Hematopoietic multipotent progenitor cell treated with erythropoietin and hydrocortisone succinate and interleukin-3 and kit ligand, for 17 days (in vitro differentiated cells): Measurements from ENCODE around the gene CAPN5.
"Not testable (repeated sequence)": the region's sequence is repeated elsewhere in the genome, so short reads cannot be mapped to it uniquely, and the experiment has no call there.

Experiments
- DNase-seq: peaks from one replicate; pipeline ENCODE4 v3.0.0-alpha.2; 2015; ENCODE audit warnings: low spot score

Gene CAPN5

DNA sequence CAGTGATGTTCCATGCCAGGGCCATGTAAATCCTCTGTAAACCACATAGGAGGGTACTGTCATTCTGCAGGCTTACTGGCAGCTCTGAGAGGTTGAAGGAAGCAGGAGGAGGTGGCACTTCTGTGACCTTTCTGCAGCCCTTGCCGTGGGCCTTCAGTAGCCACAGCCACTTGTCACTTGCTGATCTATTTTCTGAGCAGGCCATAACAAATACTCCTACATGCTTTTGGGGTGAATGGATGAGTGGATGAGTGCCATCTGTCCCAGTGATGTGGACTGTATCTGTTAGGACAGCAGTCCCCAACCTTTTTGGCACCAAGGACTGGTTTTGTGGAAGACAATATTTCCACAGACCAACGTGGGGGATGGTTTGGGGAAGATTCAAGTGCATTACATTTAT, 22.4 kb upstream of the CAPN5 start:
- no peak for DNase-seq

DNA sequence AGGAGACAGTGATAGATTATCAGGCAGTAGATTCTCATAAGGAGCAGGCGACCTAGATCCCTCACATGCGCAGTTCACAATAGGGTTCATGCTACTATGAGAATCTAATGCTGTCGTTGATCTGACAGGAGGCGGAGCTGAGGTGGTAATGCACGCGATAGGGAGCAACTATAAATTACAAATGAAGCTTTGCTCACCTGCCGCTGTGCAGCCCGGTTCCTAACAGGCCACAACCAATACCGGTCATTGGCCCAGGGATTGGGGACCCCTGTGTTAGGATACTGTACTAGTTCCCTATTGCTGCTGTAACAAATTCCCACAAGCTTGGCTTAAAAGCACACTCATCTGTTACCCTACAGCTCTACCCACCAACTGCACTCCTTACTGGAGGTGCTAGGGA, 21.9 kb upstream of the CAPN5 start:
- DNase-seq, result no peak

DNA sequence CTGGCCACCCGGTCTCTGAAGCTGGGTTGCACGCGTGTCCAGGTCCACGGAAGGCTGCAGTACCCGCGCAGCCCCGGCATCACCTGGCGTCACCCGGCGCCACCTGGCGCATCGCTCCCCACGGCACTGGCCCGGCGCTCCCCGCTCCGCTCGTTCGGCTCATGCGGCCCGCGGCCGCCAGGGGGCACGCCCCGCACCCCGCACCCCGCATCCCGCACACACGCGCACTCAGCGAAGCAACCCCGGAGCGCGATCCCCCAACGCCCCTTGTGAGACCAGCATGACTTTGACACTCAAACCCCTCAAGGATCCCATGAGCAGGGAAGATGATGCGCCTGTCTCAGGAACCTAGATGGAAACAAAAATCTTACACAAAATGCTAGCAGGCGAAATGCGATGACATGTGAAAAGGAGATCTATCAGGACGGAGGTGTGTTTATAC, 20.7 kb upstream of the CAPN5 start:
- DNase-seq, result peak; percentile 78

DNA sequence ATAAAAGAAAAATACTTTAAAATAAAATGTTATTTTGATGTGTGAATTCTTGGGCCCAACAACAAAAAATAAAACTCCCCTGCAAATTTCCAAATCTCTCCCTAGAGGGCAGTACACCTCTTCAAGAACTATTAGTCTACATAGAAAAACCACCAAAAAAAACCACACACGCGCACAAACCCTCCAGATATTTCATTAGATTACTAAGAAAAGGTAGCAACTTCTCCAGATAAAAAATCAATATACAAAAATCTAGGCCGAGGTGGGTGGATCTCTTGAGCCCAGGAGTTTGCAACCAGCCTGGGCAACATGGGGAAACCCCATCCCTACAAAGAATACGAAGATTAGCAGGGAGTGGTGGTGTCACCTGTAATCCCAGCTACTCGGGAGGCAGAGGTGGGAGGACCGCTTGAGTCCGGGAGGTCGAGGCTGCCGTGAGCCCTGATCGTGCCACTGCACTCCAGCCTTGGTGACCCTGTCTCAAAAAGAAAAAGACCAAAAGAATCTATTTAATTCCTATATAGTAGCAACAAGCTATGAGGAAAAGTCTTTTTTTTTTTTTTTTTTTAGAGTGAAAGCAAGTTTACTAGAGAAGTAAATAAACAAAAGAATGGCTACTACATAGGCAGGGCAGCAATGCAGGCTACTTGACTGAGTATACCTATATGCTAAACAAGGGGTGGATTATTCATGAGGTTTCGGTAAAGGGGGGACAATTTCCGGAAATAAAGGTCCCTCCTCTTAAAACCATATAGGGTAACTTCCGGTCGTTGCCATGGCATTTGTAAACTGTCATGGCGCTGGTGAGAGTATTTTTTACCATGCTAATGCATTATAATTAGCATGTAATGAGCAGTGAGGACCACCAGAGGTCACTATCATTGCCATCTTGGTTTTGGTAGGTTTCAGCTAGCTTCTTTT, 19.5 kb upstream of the CAPN5 start:
- peak; percentile 98 for DNase-seq

DNA sequence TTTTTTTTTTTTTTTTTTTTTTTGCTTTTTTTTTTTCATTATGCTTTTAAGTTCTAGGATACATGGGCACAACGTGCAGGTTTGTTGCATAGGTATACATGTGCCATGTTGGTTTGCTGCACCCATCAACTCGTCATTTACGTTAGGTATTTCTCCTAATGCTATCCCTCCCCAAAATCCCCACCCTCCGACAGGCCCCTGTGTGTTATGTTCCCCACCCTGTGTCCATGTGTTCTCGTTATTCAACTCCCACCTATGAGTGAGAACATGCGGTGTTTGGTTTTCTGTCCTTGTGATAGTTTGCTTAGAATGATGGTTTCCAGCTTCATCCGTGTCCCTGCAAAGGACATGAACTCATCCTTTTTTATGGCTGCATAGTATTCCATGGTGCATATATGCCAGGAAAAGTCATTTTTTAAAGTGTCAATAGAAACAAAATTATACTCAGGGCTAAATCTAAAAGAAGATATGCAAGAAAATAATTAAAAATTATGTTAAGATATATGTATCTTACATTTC, 18.8 kb upstream of the CAPN5 start:
- DNase-seq, result not testable (repeated sequence)

DNA sequence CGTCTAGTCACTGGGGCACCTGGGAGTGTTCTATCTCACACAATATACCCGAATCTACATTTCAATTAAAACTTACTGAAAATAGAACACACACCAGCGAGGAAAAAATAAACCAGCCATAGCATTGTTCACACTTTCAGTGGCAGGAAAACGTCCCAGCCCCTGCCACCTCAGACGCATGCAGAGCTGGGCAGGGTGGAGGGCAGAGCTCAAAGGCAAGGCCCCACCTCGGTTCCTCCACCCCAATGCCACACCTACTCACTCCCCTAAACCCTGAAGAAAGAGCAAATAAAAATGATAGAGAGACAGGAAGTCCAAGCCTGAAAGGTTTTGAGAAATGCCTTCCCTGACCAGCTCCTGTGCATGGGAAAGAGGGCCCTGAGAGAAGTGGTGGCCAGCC, 17.7 kb upstream of the CAPN5 start:
- DNase-seq, result peak; percentile 34

DNA sequence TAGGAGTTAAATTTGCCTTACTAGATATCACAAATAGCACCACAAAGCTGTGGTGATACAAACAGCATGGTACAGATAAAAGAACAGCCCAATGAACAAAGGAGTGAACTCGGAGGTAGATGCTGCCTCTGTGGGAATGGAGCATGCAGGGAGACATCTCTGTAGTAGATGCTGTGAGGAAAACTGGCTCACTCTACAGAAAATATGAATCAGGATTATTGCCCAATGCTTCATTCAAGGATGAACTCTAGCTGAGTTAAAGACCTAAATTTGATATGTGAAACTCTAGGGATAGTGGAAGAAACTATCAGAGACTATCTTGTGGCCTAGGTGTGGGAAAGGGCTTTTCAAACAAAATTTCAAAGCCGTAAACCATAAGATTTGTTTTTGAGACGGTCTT, 15.3 kb upstream of the CAPN5 start:
- no peak for DNase-seq

DNA sequence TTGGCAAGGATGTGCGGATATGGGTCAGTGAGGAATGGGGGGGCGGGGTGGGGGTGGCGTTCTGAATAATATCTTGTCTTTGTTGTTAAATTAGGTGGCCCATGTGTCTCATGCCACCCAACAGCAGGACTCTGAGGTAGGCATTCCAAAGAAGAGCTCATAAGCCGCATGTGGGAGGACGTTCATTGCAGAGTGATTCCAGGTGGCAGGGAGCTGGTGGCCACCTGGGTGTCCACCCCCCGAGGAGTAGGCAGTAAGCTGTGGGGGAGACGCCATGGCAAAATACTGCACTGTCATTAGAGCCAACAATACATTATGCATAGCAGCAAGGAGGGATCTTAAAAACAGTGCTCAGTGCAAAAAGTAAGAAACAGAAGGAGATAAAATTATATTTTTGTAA, 14.3 kb upstream of the CAPN5 start:
- no peak for DNase-seq

DNA sequence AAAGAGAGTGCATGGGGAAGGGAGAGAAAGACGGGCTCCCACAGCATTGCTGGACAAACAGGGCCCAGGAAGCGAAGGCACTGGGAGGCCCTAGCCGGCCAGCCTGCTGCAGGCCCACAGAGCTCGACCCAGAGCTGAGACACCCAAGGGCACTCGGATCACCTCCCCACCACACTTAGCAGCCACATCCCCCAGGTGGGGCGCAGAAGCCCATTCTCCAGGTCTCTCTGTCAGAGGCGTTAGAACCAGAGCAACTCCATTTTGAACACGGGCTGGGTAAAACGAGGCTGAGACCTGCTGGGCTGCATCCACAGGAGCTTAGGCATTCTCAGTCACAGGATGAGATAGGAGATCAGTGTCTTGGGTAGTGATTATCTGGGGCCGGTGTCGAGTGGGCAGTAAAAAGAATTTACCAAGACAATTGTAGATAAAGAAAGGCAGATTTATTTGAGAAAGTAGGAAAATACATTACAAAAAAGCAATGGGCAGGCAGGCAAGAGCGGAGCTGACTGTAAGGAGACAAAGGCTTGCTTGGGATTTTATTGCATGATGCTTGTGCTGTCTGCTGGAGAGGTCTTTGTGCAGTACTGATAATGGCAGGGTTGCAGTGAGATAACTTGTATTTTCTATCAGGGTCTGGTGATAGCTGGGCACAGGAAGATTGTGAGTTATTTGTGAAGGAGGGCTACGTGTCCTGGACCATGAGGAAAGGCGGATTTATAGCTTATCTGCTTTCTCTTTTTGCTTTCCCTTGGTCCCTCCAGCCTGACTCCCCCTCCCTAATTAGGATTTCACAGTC, 13.4 kb upstream of the CAPN5 start:
- no peak for DNase-seq

DNA sequence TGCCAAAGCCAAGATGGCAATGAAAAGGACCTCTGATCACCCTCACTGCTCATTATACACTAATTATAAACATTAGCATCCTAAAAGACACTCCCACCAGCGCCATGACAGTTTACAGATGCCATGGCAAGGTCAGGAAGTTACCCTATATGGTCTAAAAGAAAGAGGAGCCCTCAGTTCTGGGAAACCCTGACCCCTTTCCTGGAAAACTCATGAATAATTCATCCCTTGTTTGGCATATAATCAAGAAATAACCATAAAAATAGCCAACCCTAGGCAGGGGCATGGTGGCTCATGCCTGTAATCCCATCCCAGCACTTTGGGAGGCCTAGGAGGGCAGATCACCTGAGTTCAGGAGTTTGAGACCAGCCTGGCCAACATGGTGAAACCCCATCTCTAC, 12.7 kb upstream of the CAPN5 start:
- DNase-seq, result no peak

DNA sequence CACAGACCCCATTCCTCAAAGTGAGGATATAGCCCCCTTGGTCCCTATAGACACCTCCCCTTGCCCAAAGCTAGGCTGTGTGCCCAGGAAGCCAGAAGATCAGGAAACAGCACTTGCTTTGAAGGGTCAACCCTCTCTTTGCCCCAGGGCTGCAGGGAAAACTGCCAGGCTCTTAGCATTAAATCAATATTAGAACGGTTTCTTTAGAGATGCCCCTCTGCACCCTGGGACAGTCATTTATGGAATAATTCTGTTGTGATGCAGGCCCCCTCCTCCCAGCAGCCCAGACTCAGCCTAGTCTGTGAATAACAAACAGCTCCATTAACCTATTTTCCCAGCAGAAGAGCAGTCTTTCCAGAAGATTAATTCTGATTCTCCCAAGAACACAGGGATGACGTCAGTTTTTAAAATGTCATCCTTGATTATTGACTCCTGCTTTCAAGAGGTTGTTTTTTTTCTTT, 11.6 kb upstream of the CAPN5 start:
- DNase-seq, result no peak

DNA sequence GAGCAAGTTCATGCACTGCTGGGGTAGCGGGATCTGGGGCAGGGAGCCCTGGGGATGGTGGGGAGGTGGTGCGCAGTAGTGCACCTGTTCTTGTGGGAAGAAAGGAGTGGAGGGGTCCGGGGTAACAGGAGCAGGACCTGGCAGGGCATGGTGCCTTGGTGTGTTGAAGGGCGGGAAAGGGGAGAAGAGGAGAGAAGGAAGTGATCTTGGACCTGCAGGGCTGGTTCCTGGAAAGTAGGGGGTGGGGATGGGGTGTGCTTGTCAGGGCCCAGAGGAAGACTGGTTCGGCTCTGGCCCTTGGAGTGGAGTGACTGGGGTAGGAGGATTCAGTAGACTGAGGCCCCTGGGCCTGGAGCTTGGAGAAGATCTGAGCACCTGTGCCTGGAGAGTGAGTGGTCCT, 10.9 kb upstream of the CAPN5 start:
- no peak for DNase-seq

DNA sequence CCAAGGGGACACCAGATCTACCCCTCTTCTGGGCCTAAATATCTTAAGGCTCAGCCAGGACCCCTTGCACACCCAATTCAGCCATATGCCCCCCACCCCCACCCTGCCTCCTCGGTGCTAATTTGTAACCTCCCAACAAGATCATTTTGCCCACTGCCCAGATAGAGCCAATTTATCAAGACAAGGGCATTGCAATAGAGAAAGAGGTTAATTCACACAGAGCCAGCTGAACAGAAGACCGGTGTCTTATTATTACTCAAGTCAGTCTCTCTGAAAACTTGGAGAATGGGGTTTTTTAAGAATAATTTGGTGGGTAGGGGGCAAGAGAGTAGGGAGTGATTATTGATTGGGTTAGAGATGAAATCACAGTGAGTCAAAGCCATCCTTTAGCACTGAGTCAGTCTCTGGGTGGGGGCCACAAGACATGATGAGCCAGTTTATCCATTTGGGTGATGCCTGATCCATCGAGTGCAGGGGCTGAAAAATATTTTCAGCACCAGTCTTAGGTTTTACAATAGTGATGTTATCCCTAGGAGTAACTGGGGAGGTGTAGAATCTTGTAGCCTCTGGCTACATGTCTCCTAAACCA, 9.9 kb upstream of the CAPN5 start:
- DNase-seq, result no peak

DNA sequence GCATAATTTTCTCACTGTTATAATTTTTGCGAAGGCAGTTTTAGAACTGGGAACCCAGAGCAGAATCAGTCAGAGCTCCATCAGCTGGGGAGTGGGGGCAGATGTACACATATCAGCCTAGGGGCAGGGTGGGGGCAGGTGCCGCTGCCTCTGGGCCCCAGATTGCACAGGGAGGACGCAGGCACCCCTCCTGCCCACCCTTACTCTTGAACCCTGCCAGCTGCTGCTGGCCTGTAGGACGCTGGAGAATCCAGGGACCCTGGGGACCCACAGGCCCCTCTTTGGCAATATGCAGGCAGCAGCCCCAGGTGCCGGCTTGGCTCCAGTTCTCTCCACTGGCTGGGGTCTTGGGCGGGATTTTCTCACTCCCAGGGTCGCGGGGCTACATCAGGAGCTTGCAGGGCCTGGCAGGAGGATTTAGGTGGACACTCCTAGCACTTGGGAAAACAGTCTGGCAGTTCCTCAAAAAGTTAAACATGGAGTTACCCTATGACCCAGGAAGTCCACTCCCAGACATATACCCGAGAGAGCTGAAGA, 8.8 kb upstream of the CAPN5 start:
- no peak for DNase-seq

DNA sequence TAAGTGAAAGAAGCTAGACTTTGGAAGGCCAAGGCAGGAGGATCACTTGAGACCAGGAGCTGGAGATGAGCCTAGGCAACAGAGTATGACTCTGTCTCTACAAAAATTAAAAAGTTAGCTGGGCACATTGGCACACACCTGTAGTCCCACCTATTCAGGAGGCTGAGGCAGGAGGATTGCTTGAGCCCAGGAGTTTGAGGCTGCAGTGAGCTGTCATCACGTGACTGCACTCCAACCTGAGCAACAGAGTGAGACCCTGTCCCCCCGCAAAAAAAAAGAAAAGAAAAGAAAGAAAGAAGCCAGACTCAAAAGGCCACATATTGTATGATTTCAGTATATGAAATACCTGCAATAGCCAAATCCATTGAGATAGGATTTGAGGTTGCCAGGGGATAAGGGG, 7.9 kb upstream of the CAPN5 start:
- no peak for DNase-seq

DNA sequence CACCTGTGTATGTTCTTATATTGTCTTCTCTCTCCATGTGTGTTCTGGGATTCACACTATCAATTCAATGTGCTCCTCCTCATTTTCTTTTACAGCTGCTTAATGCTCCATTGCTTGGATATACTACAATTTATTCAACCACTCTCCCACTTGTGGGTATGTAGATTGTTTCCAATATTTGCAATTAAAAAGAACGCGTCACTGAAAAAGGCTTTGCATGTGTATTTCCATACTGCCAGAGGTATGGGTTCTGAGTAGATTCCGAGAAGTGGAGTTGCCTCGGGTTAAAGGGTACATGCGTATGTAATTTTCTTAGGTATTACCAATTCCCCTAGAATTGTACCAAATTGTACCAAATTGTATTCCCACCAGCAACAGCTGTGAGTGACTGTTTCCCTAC, 7.0 kb upstream of the CAPN5 start:
- DNase-seq, result no peak

DNA sequence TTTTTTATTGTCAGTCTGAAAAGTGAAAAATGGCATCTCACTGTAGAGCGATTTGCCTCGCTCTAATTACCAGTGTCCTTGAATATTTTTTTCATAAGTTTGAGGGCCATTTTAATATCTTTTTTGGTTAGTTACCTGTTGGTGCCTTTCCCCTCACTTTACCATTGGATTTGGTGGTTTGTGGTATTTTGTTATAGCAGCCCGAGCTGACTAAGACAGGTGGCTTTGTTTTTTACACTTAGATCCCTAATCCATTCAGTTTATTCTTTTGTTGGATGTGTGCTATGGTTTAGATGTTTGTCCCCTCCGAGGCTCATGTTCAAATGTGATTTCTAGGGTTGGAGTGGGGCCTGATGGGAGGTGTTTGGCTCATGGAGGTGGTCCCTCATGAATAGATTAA, 6.5 kb upstream of the CAPN5 start:
- DNase-seq, result no peak

DNA sequence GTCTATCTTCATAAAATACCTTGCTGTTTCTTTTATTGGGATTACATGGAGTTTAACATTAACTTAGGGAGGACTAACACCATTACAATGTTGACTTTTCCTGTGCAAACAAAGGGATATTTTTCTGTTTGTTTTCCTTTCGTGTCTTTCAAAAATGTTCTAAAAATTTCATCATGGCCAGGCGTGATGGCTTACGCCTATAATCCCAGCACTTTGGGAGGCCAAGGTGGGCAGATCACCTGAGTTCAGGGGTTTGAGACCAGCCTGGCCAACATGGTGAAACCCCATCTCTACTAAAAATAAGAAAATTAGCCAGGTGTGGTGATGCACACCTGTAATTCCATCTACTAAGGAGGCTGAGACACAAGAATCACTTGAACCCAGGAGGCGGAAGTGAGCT, 5.5 kb upstream of the CAPN5 start:
- DNase-seq, result not testable (repeated sequence)

DNA sequence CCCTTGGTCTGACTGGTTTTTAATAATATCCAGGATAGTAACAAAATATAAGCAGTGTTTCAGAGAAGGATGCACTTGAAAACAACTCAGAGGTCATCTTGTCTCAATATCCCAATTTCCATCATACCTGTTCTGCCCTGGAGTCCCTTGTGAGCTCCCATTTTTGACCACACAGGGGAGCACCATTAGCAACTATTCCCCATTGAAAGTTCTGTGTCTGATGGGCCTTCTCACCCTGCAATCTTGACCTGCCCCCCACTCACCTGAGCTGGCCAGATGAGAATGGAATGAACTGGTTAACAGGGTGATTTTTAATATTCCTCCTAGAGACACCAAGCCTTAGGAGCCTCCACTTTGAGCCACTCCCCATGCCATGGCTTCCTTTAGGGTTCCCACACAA, 3.8 kb upstream of the CAPN5 start:
- DNase-seq, result peak; percentile 35

DNA sequence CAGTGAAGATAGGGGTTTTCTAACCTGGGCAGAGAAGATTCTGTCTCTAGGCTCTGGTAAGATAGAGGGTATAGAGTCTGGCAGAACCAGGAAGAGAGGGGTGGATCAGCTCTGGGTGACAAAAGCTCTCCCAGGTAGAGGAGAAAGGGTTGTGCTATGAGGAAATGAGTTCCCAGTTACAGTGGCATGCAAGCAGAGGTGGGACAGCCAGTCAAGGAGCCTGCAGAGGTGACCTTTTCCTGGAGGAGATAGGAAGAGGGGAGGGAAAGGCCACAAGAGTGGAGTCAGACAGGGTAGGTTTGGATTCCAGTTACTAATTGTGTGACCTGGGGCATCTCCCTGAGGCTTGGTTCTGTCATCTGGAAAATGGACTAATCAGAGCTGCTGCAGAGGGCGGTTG, 3.4 kb upstream of the CAPN5 start:
- DNase-seq, result no peak

DNA sequence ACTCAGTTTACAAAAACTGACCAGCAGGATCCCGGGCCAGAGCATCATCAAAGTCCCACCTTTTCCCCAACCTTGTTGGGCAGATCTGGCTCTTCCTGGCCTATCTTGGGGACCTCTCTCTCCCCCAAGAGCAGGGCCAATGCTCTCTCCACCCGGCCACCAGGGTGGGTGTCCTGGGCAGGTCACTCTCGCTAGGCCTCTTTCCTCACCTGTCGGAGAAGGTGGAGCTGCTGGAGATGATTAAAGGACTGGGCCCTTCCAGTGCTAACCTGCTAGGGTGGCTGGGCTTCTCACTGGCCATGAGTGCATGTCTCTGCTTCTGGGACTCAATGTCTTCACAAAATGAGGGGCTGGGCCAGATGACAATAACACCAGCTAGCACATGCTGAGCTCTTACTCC, 2.9 kb upstream of the CAPN5 start:
- DNase-seq, result no peak

DNA sequence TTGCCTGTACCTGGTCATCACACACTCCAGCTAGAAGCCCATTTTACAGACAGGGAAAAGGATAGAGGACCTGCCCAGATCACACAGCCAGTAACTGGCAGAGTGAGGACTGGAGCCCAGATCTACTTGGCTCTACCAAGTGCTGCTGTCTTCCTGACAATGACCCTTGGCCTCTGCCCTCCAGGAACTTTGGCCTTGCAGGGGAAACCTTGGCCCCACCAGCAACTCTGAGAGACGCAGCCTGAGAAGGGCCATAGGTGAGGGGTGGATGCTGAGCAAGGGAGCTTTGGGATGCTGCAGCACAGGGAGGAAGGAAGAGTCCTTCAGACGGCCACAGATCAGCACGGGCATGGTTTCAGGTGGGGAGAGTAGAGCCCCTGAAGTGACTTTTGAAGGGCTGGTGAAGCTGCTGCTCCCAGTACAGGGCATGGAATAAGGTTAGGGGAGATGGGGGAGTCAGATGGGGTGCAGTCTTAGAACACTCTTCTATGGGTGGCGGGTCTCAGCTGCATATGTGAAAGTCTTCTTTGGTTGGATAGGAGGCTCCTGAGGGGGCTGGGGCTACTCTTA, 2.0 kb upstream of the CAPN5 start:
- no peak for DNase-seq
